Right lobe of liver (tissue), 6 donors: Measurements from ENCODE around the gene SERPINB1. TPM values are rescaled to one million over a fixed set of nuclear protein-coding genes. Genes with fewer than 3 reads are reported as not detected.
A peak's percentile ranks its signal among the peaks of the same experiment; 100 is the strongest.

Experiments used
- ATAC-seq, 4 donors: fragments of 200-7000 bp; cut with Tn5 transposase; one replicate each; pipeline ENCODE4 v1.9.1; 2020; ENCODE audit warnings: mild to moderate bottlenecking in 4 of 4, moderate library complexity in 4 of 4
- DNase-seq, 3 donors: peaks; one replicate each; pipeline ENCODE4 v3.0.0-alpha.2; 2020
- H3K27ac ChIP-seq, 3 donors: fragments of 200-600 bp; one replicate each; pipeline ENCODE4 v1.8.0; 2022
- H3K27me3 ChIP-seq, 2 donors: fragments of 200-600 bp; one replicate each; pipeline ENCODE4 v1.8.0; 2022
- H3K36me3 ChIP-seq, 4 donors: fragments of 200-600 bp; sonication (generic) in 1 of 4; one replicate each; pipeline versions ENCODE4 v1.5.1 to v1.8.0; 2017 to 2022; ENCODE audit warnings: control low read depth in 1 of 4
- H3K4me1 ChIP-seq, 4 donors: fragments of 200-600 bp; sonication (generic) in 1 of 4; one replicate each; pipeline versions ENCODE4 v1.5.1 to v1.8.0; 2017 to 2022; ENCODE audit warnings: control low read depth in 1 of 4
- H3K4me3 ChIP-seq, 3 donors: fragments of 200-600 bp; one replicate each; pipeline ENCODE4 v1.8.0; 2022
- H3K9me3 ChIP-seq, 4 donors: fragments of 200-600 bp; sonication (generic) in 1 of 4; one replicate each; pipeline versions ENCODE4 v1.5.1 to v1.8.0; 2017 to 2022; ENCODE audit warnings: control low read depth in 1 of 4
- POLR2A ChIP-seq: fragments of 450-650 bp; IDR thresholded peaks from one replicate; pipeline ENCODE4 v1.6.1; 2017; ENCODE audit warnings: antibody characterized with exemption, mild to moderate bottlenecking
- WGBS: methylation state at CpG from one replicate; pipeline ENCODE4 v1.1.6; 2018; ENCODE audit warnings: low coverage, low lambda C conversion rate; ENCODE audit not compliant: insufficient coverage; ENCODE audit errors: missing lambda C conversion rate; 5-methylcytosine and 5-hydroxymethylcytosine counted together
- intact Hi-C, 2 donors: fragments of 100-400 bp; cut with DNase I; formaldehyde crosslinking; loops; one replicate each; pipeline versions ENCODE4 v1.11.2 to v1.14.1; 2022
- total RNA-seq, 6 experiments: library from RNA; depleted of rRNA in 2 of 6; stranded (reverse); fragments of >200 nt in 2 of 6; fragmentation: NEBNext Ultra II Directional in 3 of 6; extraction: Animal tissue kit (Norgen Biotek cat#: 25700) in 3 of 6; gene quantifications; one replicate each; pipeline versions ENCODE4 v1.1.0 to v1.2.4, GENCODE V29; 2016 to 2023
- TF ChIP-seq, protein P1 (sequence below), 4 donors: fragments of 200-600 bp in 3 of 4; fragments of 450-650 bp in 1 of 4; IDR thresholded peaks; one replicate each; pipeline versions ENCODE4 v1.5.1 to v1.8.0; 2016 to 2022; ENCODE audit warnings: antibody characterized with exemption in 4 of 4, mild to moderate bottlenecking in 2 of 4
- donor health status: DM: no; HTN: yes; CAD: no.
- donor health status: DM: no; HTN: no; CAD: no.
- donor health status: DM: no; HTN: no; CAD: no.
- donor health status: DM: no; HTN: yes; CAD: no.
- donor health status: DM: no; HTN: yes; CAD: no.

SERPINB1 gene
- total RNA-seq, 6 experiments from 2014 or later, result 7.2 to 44.6 (median 25.2) TPM

DNA sequence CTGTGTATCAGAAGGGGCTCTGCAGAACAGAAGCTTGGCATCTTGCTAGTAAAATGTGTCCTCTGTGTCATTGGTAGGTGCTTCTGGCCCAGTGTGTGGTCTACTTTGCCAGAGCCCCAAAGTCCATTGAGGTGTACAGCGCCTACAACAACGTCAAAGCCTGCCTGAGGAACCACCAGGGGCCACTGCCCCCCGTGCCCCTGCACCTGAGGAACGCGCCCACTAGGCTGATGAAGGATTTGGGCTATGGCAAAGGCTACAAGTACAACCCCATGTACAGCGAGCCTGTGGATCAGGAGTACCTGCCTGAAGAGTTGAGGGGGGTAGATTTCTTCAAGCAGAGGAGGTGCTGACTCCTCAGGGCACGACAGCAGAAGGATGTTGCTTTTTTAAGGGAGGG lies 56.7 kb downstream of the SERPINB1 start:
- WGBS, result 85% methylated on average over 2 of the region's 7 CpGs
- no peaks in the 10 kb centered on the region for H3K4me1 ChIP-seq
- DNase-seq (no peak), ATAC-seq (no peak)
- TF ChIP-seq, protein P1, sequence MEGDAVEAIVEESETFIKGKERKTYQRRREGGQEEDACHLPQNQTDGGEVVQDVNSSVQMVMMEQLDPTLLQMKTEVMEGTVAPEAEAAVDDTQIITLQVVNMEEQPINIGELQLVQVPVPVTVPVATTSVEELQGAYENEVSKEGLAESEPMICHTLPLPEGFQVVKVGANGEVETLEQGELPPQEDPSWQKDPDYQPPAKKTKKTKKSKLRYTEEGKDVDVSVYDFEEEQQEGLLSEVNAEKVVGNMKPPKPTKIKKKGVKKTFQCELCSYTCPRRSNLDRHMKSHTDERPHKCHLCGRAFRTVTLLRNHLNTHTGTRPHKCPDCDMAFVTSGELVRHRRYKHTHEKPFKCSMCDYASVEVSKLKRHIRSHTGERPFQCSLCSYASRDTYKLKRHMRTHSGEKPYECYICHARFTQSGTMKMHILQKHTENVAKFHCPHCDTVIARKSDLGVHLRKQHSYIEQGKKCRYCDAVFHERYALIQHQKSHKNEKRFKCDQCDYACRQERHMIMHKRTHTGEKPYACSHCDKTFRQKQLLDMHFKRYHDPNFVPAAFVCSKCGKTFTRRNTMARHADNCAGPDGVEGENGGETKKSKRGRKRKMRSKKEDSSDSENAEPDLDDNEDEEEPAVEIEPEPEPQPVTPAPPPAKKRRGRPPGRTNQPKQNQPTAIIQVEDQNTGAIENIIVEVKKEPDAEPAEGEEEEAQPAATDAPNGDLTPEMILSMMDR (IDR thresholded peaks at IDR 0.05), result no peak
- TF ChIP-seq POLR2A, result no peak
- no peak overlapping the region for H3K27ac ChIP-seq
- H3K36me3 ChIP-seq, result peaks cover 0 to 31% (median 4%) of the 10 kb centered on the region in 4 donors
- intact Hi-C loops, result no loop called here
- H3K9me3 ChIP-seq, result no peaks in the 10 kb centered on the region
- no peak overlapping the region for H3K4me3 ChIP-seq
- H3K27me3 ChIP-seq, result no peaks in the 10 kb centered on the region

DNA sequence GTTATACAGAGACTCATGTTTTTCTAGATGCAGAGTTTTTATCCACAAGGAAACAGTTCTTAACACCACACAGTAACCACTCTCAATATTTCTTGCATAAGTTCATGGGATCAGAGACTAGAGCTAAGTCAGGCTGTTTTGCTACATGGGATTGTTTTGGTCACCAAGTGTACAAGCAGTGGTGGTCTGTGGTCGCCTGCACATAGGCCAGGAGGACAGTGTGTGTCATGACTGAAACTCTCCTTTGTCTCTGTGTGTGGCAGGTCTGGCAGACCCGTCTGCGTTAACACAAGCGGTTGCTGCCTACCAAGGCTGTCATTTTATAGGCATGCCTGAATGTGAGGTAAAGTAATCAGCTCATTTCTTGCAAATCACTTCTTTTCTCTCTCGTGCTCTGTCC lies 57.6 kb downstream of the SERPINB1 start:
- Histone ChIP-seq H3K9me3 (no peaks in the 10 kb centered on the region), H3K36me3 (peaks cover 0 to 36% (median 5%) of the 10 kb centered on the region in 4 donors), H3K27me3 (no peaks in the 10 kb centered on the region), H3K4me1 (no peaks in the 10 kb centered on the region), H3K4me3 (no peak overlapping the region), H3K27ac (no peak overlapping the region)
- intact Hi-C loops, result no loop called here
- DNase-seq (no peak), ATAC-seq (no peak)
- 87% methylated on average over 5 of the region's 5 CpGs for WGBS
- TF ChIP-seq, protein P1 (IDR thresholded peaks at IDR 0.05), result no peak
- no peak for TF ChIP-seq POLR2A

DNA sequence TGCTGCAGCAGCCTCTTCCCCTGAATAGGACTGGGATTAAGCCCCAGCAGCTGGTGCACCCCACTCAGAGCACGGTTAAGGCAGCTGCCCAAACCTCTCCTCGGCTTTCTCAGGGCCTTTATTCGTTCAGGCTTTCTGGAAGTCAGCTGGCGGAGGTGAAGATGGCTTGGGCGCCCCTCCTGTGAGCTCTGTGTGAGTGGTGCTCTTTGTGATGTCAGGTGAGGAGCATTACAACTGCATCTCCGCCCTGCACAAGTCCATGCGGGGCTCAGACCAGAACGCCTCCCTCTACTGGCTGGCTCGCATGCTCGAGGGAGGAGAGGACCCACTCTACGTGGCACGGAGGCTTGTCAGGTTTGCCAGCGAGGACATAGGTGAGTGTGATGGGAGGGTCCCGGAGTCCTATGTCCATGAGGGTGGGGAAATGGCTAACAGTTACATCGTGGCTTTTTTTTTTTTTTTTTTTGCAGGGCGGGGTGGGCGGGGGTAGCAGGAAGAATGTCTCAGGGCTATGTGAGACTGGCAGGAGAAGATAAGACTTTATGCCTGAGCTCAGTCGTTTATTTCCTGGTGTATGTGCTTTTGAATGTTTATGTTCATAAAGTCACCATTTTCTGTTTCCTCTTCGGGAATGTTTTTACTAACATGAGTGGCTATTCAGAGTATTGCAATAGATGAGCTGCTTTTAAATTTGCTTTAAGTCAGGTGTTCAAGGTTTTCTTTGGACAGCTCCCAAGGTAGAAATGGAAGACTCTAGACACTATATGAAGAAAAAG lies 58.3 kb downstream of the SERPINB1 start:
- H3K36me3 ChIP-seq, result peaks cover 0 to 36% (median 5%) of the 10 kb centered on the region in 4 donors
- no peak for TF ChIP-seq POLR2A
- TF ChIP-seq, protein P1 (IDR thresholded peaks at IDR 0.05), result no peak
- H3K4me1 ChIP-seq, result no peaks in the 10 kb centered on the region
- no peaks in the 10 kb centered on the region for H3K27me3 ChIP-seq
- no peak overlapping the region for H3K4me3 ChIP-seq
- DNase-seq (no peak), ATAC-seq (peak in 2 of 4 donors; percentile 10 to 18)
- H3K27ac ChIP-seq, result no peak overlapping the region
- 68% methylated on average over 13 of the region's 19 CpGs for WGBS
- H3K9me3 ChIP-seq, result no peaks in the 10 kb centered on the region
- intact Hi-C loops, result no loop called here

GRCh38 chr6:2782825-2783187 lies 58.9 kb downstream of the SERPINB1 start:
- Histone ChIP-seq H3K4me1 (no peaks in the 10 kb centered on the region), H3K27ac (no peak overlapping the region), H3K4me3 (no peak overlapping the region), H3K36me3 (peaks cover 0 to 36% (median 5%) of the 10 kb centered on the region in 4 donors), H3K27me3 (no peaks in the 10 kb centered on the region), H3K9me3 (no peaks in the 10 kb centered on the region)
- ATAC-seq (no peak), DNase-seq (no peak)
- 75% methylated on average over 6 of the region's 10 CpGs for WGBS
- intact Hi-C loops, result no loop called here
- no peak for TF ChIP-seq POLR2A
- TF ChIP-seq, protein P1 (IDR thresholded peaks at IDR 0.05), result no peak
